Measurements from ENCODE around the gene LRRFIP1. TPM values are rescaled to one million over a fixed set of nuclear protein-coding genes. Genes with fewer than 3 reads are reported as not detected.

Gene LRRFIP1
- polyA plus RNA-seq, 1 donor (not counting 4 experiments of a cell fraction or from before 2014, with no cell fraction given): 115 TPM

- dilution Hi-C loops (cut with MboI; ENCODE audit: extremely low pct_ligation_motif_present, low sequenced_read_pairs): no loop called here
- peaks cover 89% of the 10 kb centered on the region for H3K79me2 ChIP-seq (ENCODE audit: control insufficient read depth, insufficient read depth, low read length)
- TF ChIP-seq, protein P1, sequence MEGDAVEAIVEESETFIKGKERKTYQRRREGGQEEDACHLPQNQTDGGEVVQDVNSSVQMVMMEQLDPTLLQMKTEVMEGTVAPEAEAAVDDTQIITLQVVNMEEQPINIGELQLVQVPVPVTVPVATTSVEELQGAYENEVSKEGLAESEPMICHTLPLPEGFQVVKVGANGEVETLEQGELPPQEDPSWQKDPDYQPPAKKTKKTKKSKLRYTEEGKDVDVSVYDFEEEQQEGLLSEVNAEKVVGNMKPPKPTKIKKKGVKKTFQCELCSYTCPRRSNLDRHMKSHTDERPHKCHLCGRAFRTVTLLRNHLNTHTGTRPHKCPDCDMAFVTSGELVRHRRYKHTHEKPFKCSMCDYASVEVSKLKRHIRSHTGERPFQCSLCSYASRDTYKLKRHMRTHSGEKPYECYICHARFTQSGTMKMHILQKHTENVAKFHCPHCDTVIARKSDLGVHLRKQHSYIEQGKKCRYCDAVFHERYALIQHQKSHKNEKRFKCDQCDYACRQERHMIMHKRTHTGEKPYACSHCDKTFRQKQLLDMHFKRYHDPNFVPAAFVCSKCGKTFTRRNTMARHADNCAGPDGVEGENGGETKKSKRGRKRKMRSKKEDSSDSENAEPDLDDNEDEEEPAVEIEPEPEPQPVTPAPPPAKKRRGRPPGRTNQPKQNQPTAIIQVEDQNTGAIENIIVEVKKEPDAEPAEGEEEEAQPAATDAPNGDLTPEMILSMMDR (optimal IDR thresholded peaks at IDR 0.05 in 1 of 3, IDR thresholded peaks at IDR 0.05 in 1 of 3, conservative IDR thresholded peaks at IDR 0.05 in 1 of 3; ENCODE audit: extremely low read depth in 1 of 3, insufficient read depth in 2 of 3, low read length in 3 of 3): no peak
- TF ChIP-seq EZH2 (IDR thresholded peaks at IDR 0.05; ENCODE audit: low read length): no peak
- DNase-seq (ENCODE audit: low read depth, low spot score) (no peak), FAIRE-seq (no peak)
- peaks cover 9% of the 10 kb centered on the region for H3K4me1 ChIP-seq (ENCODE audit: control insufficient read depth, extremely low read depth, insufficient read depth, low read length)
- no peaks in the 10 kb centered on the region for H3K27me3 ChIP-seq (ENCODE audit: control insufficient read depth, extremely low read depth, insufficient read depth, low read length)
- no peak overlapping the region for H3K9ac ChIP-seq (ENCODE audit: control insufficient read depth, extremely low read depth, insufficient read depth, low read length)
- peaks cover 5% of the 10 kb centered on the region for H3K9me1 ChIP-seq (ENCODE audit: control insufficient read depth, extremely low read depth, insufficient read depth, low read length)
- H3K4me2 ChIP-seq (ENCODE audit: control insufficient read depth, extremely low read depth, insufficient read depth, low read depth, low read length): no peak overlapping the region
- H4K20me1 ChIP-seq (ENCODE audit: control insufficient read depth, extremely low read depth, insufficient read depth, low read length): peaks cover 8% of the 10 kb centered on the region
- no peak overlapping the region for H3K4me3 ChIP-seq (ENCODE audit: control insufficient read depth in 2 of 3, extremely low read depth in 1 of 3, insufficient read depth in 2 of 3, low read depth in 1 of 3, low read length in 3 of 3)
- H3K9me3 ChIP-seq (ENCODE audit: control insufficient read depth, low read depth, low read length): no peaks in the 10 kb centered on the region
- no peak overlapping the region for H2AFZ ChIP-seq (ENCODE audit: control insufficient read depth, low read length)
- H3K36me3 ChIP-seq (ENCODE audit: control insufficient read depth in 2 of 2, extremely low read depth in 1 of 2, insufficient read depth in 2 of 2, low read length in 2 of 2): peaks cover 22 to 29% of the 10 kb centered on the region in 2 experiments
- no peak overlapping the region for H3K27ac ChIP-seq (ENCODE audit: control insufficient read depth, insufficient read depth, low read length)
Observed at GRCh38 chr2:237736783-237737182, 109.4 kb downstream of the LRRFIP1 start.

GRCh38 chr2:237737196-237737865 is 109.9 kb downstream of the LRRFIP1 start:
- no peak overlapping the region for H2AFZ ChIP-seq (ENCODE audit: control insufficient read depth, low read length)
- DNase-seq (ENCODE audit: low read depth, low spot score): no peak
- dilution Hi-C loops (cut with MboI; ENCODE audit: extremely low pct_ligation_motif_present, low sequenced_read_pairs): no loop called here
- TF ChIP-seq, protein P1 (optimal IDR thresholded peaks at IDR 0.05 in 1 of 3, IDR thresholded peaks at IDR 0.05 in 1 of 3, conservative IDR thresholded peaks at IDR 0.05 in 1 of 3; ENCODE audit: extremely low read depth in 1 of 3, insufficient read depth in 2 of 3, low read length in 3 of 3): no peak
- no peak for TF ChIP-seq EZH2 (IDR thresholded peaks at IDR 0.05; ENCODE audit: low read length)
- peaks cover 22 to 27% of the 10 kb centered on the region in 2 experiments for H3K36me3 ChIP-seq (ENCODE audit: control insufficient read depth in 2 of 2, extremely low read depth in 1 of 2, insufficient read depth in 2 of 2, low read length in 2 of 2)
- peaks cover 2% of the 10 kb centered on the region for H3K9me1 ChIP-seq (ENCODE audit: control insufficient read depth, extremely low read depth, insufficient read depth, low read length)
- H3K79me2 ChIP-seq (ENCODE audit: control insufficient read depth, insufficient read depth, low read length): peaks cover 90% of the 10 kb centered on the region
- H3K27ac ChIP-seq (ENCODE audit: control insufficient read depth, insufficient read depth, low read length): no peak overlapping the region
- peaks cover 4% of the 10 kb centered on the region for H3K4me1 ChIP-seq (ENCODE audit: control insufficient read depth, extremely low read depth, insufficient read depth, low read length)
- no peaks in the 10 kb centered on the region for H3K27me3 ChIP-seq (ENCODE audit: control insufficient read depth, extremely low read depth, insufficient read depth, low read length)
- H4K20me1 ChIP-seq (ENCODE audit: control insufficient read depth, extremely low read depth, insufficient read depth, low read length): peaks cover 4% of the 10 kb centered on the region
- FAIRE-seq: no peak
- no peaks in the 10 kb centered on the region for H3K9me3 ChIP-seq (ENCODE audit: control insufficient read depth, low read depth, low read length)
- no peak overlapping the region for H3K4me3 ChIP-seq (ENCODE audit: control insufficient read depth in 2 of 3, extremely low read depth in 1 of 3, insufficient read depth in 2 of 3, low read depth in 1 of 3, low read length in 3 of 3)
- no peak overlapping the region for H3K9ac ChIP-seq (ENCODE audit: control insufficient read depth, extremely low read depth, insufficient read depth, low read length)
- H3K4me2 ChIP-seq (ENCODE audit: control insufficient read depth, extremely low read depth, insufficient read depth, low read depth, low read length): no peak overlapping the region
